AG04449 (cell line): ENCODE data around the gene TNFRSF1A.
A peak's percentile ranks its signal among the peaks of the same experiment; 100 is the strongest.

Source experiments
- CTCF ChIA-PET: fragments of 350-600 bp; formaldehyde crosslinking; extraction: SDS; loops from one replicate; lab custom pipeline; 2021; ENCODE audit warnings: antibody characterized with exemption; lab: Yijun Ruan, JAX
- POLR2A ChIA-PET: fragments of 400-600, 350-600 bp; formaldehyde crosslinking; extraction: SDS; loops from one replicate; lab custom pipeline; 2020; ENCODE audit warnings: antibody characterized with exemption, inconsistent platforms; lab: Yijun Ruan, JAX
- DNase-seq: peaks from one replicate; pipeline ENCODE4 v3.0.0-alpha.2; 2010; ENCODE audit warnings: low read depth, low spot score
- H3K4me3 ChIP-seq: 2 replicates; pipeline ENCODE4 v1.5.1; 2011; ENCODE audit warnings: low read depth, mild to moderate bottlenecking, control low read depth, low read length
- TF ChIP-seq, protein P1 (sequence below): IDR thresholded peaks from one replicate; pipeline ENCODE4 v1.5.1; 2011; ENCODE audit warnings: mild to moderate bottlenecking, moderate library complexity, low read length, control low read depth, inconsistent platforms; ENCODE audit not compliant: insufficient read depth; ENCODE audit errors: missing control alignments

Gene TNFRSF1A

GRCh38 chr12:6336889-6337853, 4.7 kb downstream of the TNFRSF1A start:
- DNase-seq = no peak
- POLR2A ChIA-PET = interaction anchor here (0.6 to 3.1 kb wide), 13 partner anchors 8 to 198 kb away, joined by 3 to 16 read pairs (median 4); partner anchors contain the start of genes GAPDH, LTBR and VAMP1
- H3K4me3 ChIP-seq = peak overlapping the region; percentile 100
- CTCF ChIA-PET = interaction anchor here (1.2 to 5.4 kb wide), 6 partner anchors 12 to 349 kb away, joined by 3 to 43 read pairs (median 11); no protein-coding TSS in a partner anchor
- TF ChIP-seq, protein P1, sequence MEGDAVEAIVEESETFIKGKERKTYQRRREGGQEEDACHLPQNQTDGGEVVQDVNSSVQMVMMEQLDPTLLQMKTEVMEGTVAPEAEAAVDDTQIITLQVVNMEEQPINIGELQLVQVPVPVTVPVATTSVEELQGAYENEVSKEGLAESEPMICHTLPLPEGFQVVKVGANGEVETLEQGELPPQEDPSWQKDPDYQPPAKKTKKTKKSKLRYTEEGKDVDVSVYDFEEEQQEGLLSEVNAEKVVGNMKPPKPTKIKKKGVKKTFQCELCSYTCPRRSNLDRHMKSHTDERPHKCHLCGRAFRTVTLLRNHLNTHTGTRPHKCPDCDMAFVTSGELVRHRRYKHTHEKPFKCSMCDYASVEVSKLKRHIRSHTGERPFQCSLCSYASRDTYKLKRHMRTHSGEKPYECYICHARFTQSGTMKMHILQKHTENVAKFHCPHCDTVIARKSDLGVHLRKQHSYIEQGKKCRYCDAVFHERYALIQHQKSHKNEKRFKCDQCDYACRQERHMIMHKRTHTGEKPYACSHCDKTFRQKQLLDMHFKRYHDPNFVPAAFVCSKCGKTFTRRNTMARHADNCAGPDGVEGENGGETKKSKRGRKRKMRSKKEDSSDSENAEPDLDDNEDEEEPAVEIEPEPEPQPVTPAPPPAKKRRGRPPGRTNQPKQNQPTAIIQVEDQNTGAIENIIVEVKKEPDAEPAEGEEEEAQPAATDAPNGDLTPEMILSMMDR = no peak

DNA sequence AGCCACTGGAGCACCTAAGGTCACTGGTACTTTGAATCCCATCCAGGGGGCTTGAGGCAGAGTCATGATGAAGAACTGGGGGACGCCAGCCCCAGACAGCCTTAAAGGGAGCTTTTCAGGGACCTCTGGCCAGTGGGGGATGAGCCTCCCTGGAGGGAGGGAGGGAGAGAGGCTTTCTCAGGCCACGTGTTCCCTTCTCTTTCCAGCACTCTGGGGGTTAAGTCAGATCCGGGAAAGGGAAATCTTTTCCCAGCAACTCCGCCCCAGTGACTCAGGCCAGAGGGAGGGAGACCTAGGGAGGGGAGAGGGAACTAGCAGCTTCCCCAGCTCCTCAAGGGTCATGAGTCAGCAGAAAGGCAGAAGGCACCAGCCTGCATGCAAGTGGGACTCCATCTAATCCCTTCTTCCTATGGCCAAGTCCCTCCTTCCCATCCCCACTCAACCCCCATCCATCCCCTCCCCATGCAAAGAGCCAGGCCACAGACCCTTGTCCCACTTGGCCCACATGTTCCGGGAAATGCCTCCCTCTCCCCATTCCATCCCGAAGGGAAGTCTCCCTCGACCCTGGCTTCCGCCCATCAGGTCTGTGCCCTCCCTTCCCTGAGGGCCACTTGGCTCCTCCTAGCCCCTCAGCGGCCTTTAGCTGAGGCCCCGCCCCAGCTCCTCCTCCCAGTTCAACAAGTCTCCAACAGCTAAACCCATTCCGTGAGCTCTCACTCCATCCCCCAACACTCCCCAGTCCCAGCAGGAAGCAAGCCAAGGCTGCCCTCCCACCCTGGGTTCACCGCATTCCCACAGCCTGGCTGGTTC, 5.6 kb downstream of the TNFRSF1A start:
- DNase-seq = peak; percentile 96
- POLR2A ChIA-PET = interaction anchor here (0.6 to 3.1 kb wide), 15 partner anchors 9 to 348 kb away, joined by 3 to 16 read pairs (median 4); partner anchors contain the start of genes GAPDH, LTBR and VAMP1
- H3K4me3 ChIP-seq = peak overlapping the region; percentile 54
- TF ChIP-seq, protein P1 = no peak
- CTCF ChIA-PET = interaction anchor here (0.6 to 5.4 kb wide), 8 partner anchors 9 to 348 kb away, joined by 3 to 43 read pairs (median 8); no protein-coding TSS in a partner anchor

- CTCF ChIA-PET = interaction anchor here (0.6 to 5.4 kb wide), 13 partner anchors 10 to 202 kb away, joined by 3 to 43 read pairs (median 3); partner anchors contain the start of gene VAMP1
- no peak for DNase-seq
- TF ChIP-seq, protein P1 = peak; percentile 86
- POLR2A ChIA-PET = interaction anchor here (0.8 to 3.1 kb wide), 12 partner anchors 9 to 347 kb away, joined by 3 to 16 read pairs (median 6); partner anchors contain the start of genes GAPDH and LTBR
- H3K4me3 ChIP-seq = peak overlapping the region; percentile 54
These were observed 6.3 kb downstream of the TNFRSF1A start for GRCh38 chr12:6335451-6336078.

GRCh38 chr12:6334940-6335450, 6.9 kb downstream of the TNFRSF1A start:
- DNase-seq = no peak
- H3K4me3 ChIP-seq = peak overlapping the region; percentile 29
- POLR2A ChIA-PET = interaction anchor here (0.8 to 3.1 kb wide), 9 partner anchors 9 to 200 kb away, joined by 3 to 16 read pairs (median 7); partner anchors contain the start of genes GAPDH, LTBR and VAMP1
- TF ChIP-seq, protein P1 = no peak
- CTCF ChIA-PET = interaction anchor here (0.7 to 5.4 kb wide), 12 partner anchors 9 to 222 kb away, joined by 3 to 43 read pairs (median 4); partner anchors contain the start of genes IFFO1 and VAMP1

DNA sequence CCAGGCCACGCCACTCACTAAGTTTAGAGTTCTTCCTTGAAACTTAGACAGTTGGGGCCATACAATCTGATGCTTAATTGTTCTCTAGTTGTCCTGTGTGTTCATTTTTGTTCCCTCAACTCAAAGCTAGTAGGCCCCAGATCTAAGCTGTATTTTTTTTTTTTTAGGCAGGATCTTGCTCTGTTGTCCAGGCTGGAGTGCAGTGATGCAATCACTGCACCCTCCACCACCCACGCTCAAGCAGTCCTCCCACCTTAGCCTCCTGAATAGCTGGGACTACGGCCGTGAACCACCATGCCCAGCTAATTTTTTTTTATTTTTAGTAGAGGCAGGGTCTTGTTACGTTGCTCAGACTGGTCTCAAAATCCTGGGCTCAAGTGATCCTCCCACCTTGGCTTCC, 7.5 kb downstream of the TNFRSF1A start:
- TF ChIP-seq, protein P1 = no peak
- CTCF ChIA-PET = interaction anchor here (0.8 to 5.4 kb wide), 8 partner anchors 9 to 222 kb away, joined by 3 to 43 read pairs (median 6); partner anchors contain the start of genes IFFO1 and VAMP1
- H3K4me3 ChIP-seq = no peak overlapping the region
- POLR2A ChIA-PET = interaction anchor here (1.3 to 3.1 kb wide), 5 partner anchors 11 to 200 kb away, joined by 4 to 16 read pairs (median 10); partner anchors contain the start of genes GAPDH and VAMP1
- no peak for DNase-seq
